GM23248 (cell line): Measurements from ENCODE around the gene GRB10. TPM values are rescaled to one million over a fixed set of nuclear protein-coding genes. Genes with fewer than 3 reads are reported as not detected.

ENCODE experiments used
- DNase-seq: peaks from one replicate; pipeline ENCODE4 v3.0.0-alpha.2; 2015
- H2AFZ ChIP-seq: fragments of 200-600 bp; sonication (generic); 2 replicates; pipeline ENCODE4 v1.6.1; 2016; ENCODE audit warnings: antibody characterized with exemption
- H3F3A ChIP-seq: fragments of 200-600 bp; sonication (generic); 2 replicates; pipeline ENCODE4 v1.6.1; 2016; ENCODE audit warnings: mild to moderate bottlenecking, antibody characterized with exemption, mixed run types; ENCODE audit not compliant: insufficient read depth
- H3K27ac ChIP-seq: fragments of 200-600 bp; sonication (generic); 2 replicates; pipeline ENCODE4 v1.5.1; 2016; ENCODE audit warnings: mild to moderate bottlenecking
- H3K27me3 ChIP-seq: fragments of 200-600 bp; sonication (generic); replicated peaks from 2 replicates; pipeline ENCODE4 v1.6.1; 2016; ENCODE audit warnings: mild to moderate bottlenecking; ENCODE audit not compliant: insufficient read depth
- H3K36me3 ChIP-seq: fragments of 200-600 bp; sonication (generic); 2 replicates; pipeline ENCODE4 v1.6.1; 2016; ENCODE audit warnings: low read depth, mild to moderate bottlenecking
- H3K4me1 ChIP-seq: fragments of 200-600 bp; sonication (generic); 2 replicates; pipeline ENCODE4 v1.6.1; 2016; ENCODE audit warnings: mild to moderate bottlenecking; ENCODE audit not compliant: insufficient read depth
- H3K4me2 ChIP-seq: fragments of 200-600 bp; sonication (generic); one replicate; pipeline ENCODE4 v1.6.1; 2016; ENCODE audit warnings: mild to moderate bottlenecking; ENCODE audit not compliant: unreplicated experiment
- H3K4me3 ChIP-seq: fragments of 200-600 bp; sonication (generic); 2 replicates; pipeline ENCODE4 v1.5.1; 2016; ENCODE audit warnings: mild to moderate bottlenecking
- H3K79me2 ChIP-seq: fragments of 200-600 bp; sonication (generic); 2 replicates; pipeline ENCODE4 v1.6.1; 2016; ENCODE audit warnings: mild to moderate bottlenecking; ENCODE audit not compliant: insufficient read depth
- H3K9ac ChIP-seq: fragments of 200-600 bp; sonication (generic); 2 replicates; pipeline ENCODE4 v1.6.1; 2016; ENCODE audit warnings: mild to moderate bottlenecking
- H3K9me2 ChIP-seq: fragments of 200-600 bp; sonication (generic); 2 replicates; pipeline ENCODE4 v1.6.1; 2016; ENCODE audit warnings: mixed run types, mild to moderate bottlenecking, moderate library complexity; ENCODE audit not compliant: insufficient read depth
- H3K9me3 ChIP-seq: fragments of 200-600 bp; sonication (generic); one replicate; pipeline ENCODE4 v1.6.1; 2017; ENCODE audit warnings: low read depth
- H4K20me1 ChIP-seq: fragments of 200-600 bp; sonication (generic); 2 replicates; pipeline ENCODE4 v1.6.0; 2016; ENCODE audit not compliant: insufficient read depth
- EZH2 ChIP-seq: fragments of 200-600 bp; sonication (generic); IDR thresholded peaks from 2 replicates; pipeline ENCODE4 v1.6.1; 2018; ENCODE audit warnings: antibody characterized with exemption, mild to moderate bottlenecking; ENCODE audit not compliant: insufficient read depth, poor library complexity, severe bottlenecking
- EZH2phosphoT487 ChIP-seq: fragments of 200-600 bp; sonication (generic); IDR thresholded peaks from 2 replicates; pipeline ENCODE4 v1.6.1; 2018; ENCODE audit warnings: antibody characterized with exemption, moderate library complexity, mild to moderate bottlenecking, low read depth; ENCODE audit not compliant: insufficient read depth
- WGBS, 2 experiments: methylation state at CpG; one replicate each; pipeline ENCODE4 v1.1.6; 2015 to 2017; ENCODE audit warnings: low lambda C conversion rate in 2 of 2, low coverage in 1 of 2; ENCODE audit errors: missing lambda C conversion rate in 2 of 2; 5-methylcytosine and 5-hydroxymethylcytosine counted together
- in situ Hi-C: fragments of 300-500 bp; cut with MboI; formaldehyde crosslinking; loops from 2 replicates; pipeline ENCODE4 v1.15.0; 2020
- polyA plus RNA-seq: library from polyadenylated mRNA; unstranded; fragments of >200 nt; fragmentation: Nextera tagmentation; extraction: Ambion mirVana; gene quantifications from 2 replicates; pipeline ENCODE4 v1.2.1, GENCODE V29; 2016
- total RNA-seq: library from RNA; depleted of rRNA; stranded (reverse); fragments of >200 nt; shearing (Covaris generic); gene quantifications from 2 replicates; pipeline ENCODE4 v1.2.3, GENCODE V29; 2014

The GRB10 gene
- total and polyA plus RNA-seq, 2 experiments from 2014 or later: 12.9 to 25.9 TPM

DNA sequence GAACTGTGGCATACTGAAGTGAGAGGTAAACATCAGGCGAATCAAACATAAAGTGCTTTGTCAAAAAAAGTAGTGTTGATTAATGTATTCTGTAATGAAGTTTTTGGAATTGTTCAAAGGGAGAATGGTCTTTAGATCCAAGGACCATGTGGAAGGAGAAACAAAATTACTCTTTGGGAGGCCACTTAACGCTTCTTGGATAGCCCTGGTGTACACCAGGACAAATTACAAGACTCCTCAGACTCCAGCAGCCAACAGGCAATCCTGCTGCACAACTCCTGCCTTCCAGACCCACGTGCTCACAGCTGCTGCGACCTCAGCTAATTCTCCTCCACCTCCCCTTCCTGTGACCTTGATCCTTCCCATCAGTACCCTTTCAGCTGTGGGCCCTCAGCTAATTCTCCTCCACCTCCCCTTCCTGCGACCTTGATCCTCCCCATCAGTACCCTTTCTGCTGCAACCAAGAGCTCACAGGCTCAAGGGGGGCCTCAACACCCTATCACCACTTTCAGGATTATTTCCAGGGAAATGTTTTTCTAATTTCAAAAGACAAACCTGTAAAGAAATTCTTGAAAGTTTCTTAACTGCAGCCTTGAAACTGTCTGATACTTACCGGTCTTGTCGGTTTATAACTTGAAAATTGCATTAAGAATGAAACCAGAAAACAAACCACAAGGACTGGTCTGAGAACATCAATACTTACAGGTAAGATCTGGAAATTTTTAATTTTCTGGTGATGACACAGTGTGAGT is 187.8 kb downstream of the GRB10 start:
- no peak overlapping the region for H2AFZ ChIP-seq
- H3K9me2 ChIP-seq: no peaks in the 10 kb centered on the region
- H3K9ac ChIP-seq: no peak overlapping the region
- WGBS, 2 experiments: 80 to 86% methylated on average over 7 of the region's 7 CpGs
- no peak overlapping the region for H3K27ac ChIP-seq
- no peaks in the 10 kb centered on the region for H3F3A ChIP-seq
- H3K4me2 ChIP-seq: no peak overlapping the region
- no peaks in the 10 kb centered on the region for H3K9me3 ChIP-seq
- H3K4me1 ChIP-seq: no peaks in the 10 kb centered on the region
- H3K36me3 ChIP-seq: peaks cover 12% of the 10 kb centered on the region; the same call in 1 of the 2 replicates
- no peak overlapping the region for H3K4me3 ChIP-seq
- DNase-seq: no peak
- in situ Hi-C loops: no loop called here
- H3K27me3 ChIP-seq: no peaks in the 10 kb centered on the region
- no peak for TF ChIP-seq EZH2
- TF ChIP-seq EZH2phosphoT487: no peak
- H3K79me2 ChIP-seq: no peaks in the 10 kb centered on the region
- no peaks in the 10 kb centered on the region for H4K20me1 ChIP-seq

DNA sequence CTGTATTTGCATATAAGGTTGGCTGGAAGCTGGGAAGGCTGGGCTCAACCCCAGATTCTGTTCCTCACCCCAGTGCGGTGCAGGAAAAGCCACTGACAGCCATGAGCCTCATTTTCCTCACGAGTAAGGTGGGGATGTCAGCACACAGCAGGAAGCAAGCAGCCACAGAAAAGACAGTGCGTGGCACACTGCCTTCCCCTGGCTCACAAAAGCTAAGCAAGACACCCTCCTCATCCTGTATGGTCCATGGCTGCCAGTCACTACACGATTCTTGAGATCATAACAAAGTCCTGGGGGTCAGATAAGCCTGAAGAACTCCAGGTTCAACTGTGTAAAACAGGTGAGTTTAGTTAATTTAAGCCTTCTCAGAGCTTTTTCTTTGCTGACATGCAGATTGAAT is 188.6 kb downstream of the GRB10 start:
- no peak overlapping the region for H3K4me2 ChIP-seq
- H3F3A ChIP-seq: no peaks in the 10 kb centered on the region
- H3K36me3 ChIP-seq: peaks cover 9% of the 10 kb centered on the region; the same call in 1 of the 2 replicates
- 95 to 99% methylated on average over 4 of the region's 4 CpGs for WGBS, 2 experiments
- H3K4me3 ChIP-seq: no peak overlapping the region
- TF ChIP-seq EZH2 (no peak), EZH2phosphoT487 (no peak)
- no peak overlapping the region for H3K27ac ChIP-seq
- H3K9me2 ChIP-seq: no peaks in the 10 kb centered on the region
- in situ Hi-C loops: no loop called here
- no peaks in the 10 kb centered on the region for H4K20me1 ChIP-seq
- H3K27me3 ChIP-seq: no peaks in the 10 kb centered on the region
- no peak overlapping the region for H2AFZ ChIP-seq
- no peaks in the 10 kb centered on the region for H3K79me2 ChIP-seq
- no peaks in the 10 kb centered on the region for H3K9me3 ChIP-seq
- DNase-seq: no peak
- no peaks in the 10 kb centered on the region for H3K4me1 ChIP-seq
- no peak overlapping the region for H3K9ac ChIP-seq

DNA sequence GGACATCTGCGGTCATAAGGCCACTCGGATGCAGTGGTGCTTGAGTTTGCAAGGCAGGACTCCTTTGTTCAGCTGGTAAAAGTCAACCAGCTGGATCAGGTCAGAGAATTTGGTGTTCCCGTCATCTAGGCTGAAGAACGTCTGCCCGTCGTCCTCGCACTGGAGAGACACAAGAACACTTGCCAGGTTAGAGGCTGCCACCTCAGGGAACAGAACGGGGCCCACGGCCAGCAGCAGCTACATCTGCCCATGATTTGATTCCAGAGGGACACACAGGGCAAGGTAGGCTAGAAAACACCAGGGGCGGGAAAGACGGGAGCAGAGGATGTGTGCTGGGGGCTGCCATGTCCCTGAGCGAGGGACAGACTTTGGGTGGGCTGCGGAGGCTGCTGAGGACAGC is 189.8 kb downstream of the GRB10 start:
- H3F3A ChIP-seq: no peaks in the 10 kb centered on the region
- no peaks in the 10 kb centered on the region for H4K20me1 ChIP-seq
- no peak overlapping the region for H3K27ac ChIP-seq
- DNase-seq: no peak
- no peaks in the 10 kb centered on the region for H3K79me2 ChIP-seq
- 98% methylated on average over 12 to 13 of the region's 13 CpGs for WGBS, 2 experiments
- TF ChIP-seq EZH2phosphoT487 (no peak), EZH2 (no peak)
- H3K27me3 ChIP-seq: no peaks in the 10 kb centered on the region
- H3K4me1 ChIP-seq: no peaks in the 10 kb centered on the region
- H3K4me3 ChIP-seq: no peak overlapping the region
- in situ Hi-C loops: no loop called here
- H3K36me3 ChIP-seq: peaks cover 5% of the 10 kb centered on the region; the same call in 1 of the 2 replicates
- no peak overlapping the region for H3K4me2 ChIP-seq
- no peaks in the 10 kb centered on the region for H3K9me3 ChIP-seq
- H3K9me2 ChIP-seq: no peaks in the 10 kb centered on the region
- no peak overlapping the region for H3K9ac ChIP-seq
- H2AFZ ChIP-seq: no peak overlapping the region

DNA sequence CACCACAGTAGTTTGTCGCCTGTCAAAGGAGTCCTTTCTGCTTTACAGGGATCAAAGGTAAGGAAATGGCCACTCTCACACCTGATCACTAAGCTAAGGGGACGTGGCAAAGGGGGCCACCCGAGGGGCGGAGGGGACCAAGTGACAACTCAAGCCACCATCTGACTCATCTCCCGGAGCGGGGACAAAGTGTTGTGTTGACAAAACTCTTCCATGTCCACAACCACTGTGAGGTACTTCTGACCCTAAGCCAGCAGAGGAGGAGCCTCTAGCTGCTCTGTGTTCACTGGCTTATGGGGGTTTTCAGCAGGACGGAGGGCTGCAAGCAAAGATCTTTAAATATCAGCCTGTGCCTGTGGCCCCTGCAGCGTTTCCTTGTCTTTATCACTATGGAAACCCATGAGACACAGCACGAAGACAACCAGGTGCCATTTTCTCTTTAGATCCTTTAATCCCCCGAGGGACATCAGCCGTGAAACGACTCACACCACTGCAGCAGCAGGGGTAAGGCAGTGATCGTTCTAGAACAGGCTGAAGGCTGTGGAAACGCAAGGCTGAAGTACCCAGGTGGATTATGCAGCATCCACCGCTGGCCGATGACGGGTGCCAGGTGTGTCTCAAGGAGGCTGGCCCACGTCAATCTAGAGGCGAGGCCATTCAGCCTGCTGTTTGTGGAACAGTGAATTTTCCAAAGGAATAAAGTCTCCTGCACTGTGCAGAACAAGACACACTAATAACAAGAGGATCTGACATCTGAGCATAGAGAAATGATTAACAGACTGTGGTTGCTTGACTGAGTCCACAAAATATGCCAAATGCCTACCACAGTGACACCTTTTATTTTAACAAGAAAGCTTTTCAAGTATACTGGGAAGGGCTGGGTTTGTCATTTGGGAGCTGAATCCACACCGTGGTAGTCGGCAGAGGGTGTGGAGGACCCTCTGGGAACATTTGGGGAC is 190.9 kb downstream of the GRB10 start:
- no peak for DNase-seq
- H3K4me1 ChIP-seq: no peaks in the 10 kb centered on the region
- H3K27me3 ChIP-seq: no peaks in the 10 kb centered on the region
- no peak overlapping the region for H2AFZ ChIP-seq
- H3K79me2 ChIP-seq: no peaks in the 10 kb centered on the region
- WGBS, 2 experiments: 89 to 91% methylated on average over 21 of the region's 21 CpGs
- no peaks in the 10 kb centered on the region for H4K20me1 ChIP-seq
- no peak overlapping the region for H3K27ac ChIP-seq
- peaks cover 5% of the 10 kb centered on the region; the same call in 1 of the 2 replicates for H3K36me3 ChIP-seq
- TF ChIP-seq EZH2phosphoT487 (no peak), EZH2 (no peak)
- no peak overlapping the region for H3K4me3 ChIP-seq
- H3K4me2 ChIP-seq: no peak overlapping the region
- H3K9me2 ChIP-seq: no peaks in the 10 kb centered on the region
- in situ Hi-C loops: no loop called here
- H3F3A ChIP-seq: no peaks in the 10 kb centered on the region
- H3K9me3 ChIP-seq: no peaks in the 10 kb centered on the region
- H3K9ac ChIP-seq: no peak overlapping the region
